Adrenal gland (tissue), 5 donors: ENCODE measurements around the gene SMIM28.

Experiments used
- CTCF ChIP-seq, 6 experiments: fragments of 450-650 bp in 4 of 6; fragments of 200-600 bp in 2 of 6; sonication (generic) in 1 of 6; IDR thresholded peaks; 1 replicate in 5 of 6; 2 replicates in 1 of 6; pipeline versions ENCODE4 v1.5.1 to v1.8.0; 2016 to 2021; ENCODE audit warnings: antibody characterized with exemption in 6 of 6, mild to moderate bottlenecking in 2 of 6, moderate library complexity in 1 of 6
- POLR2A ChIP-seq, 2 donors: fragments of 450-650 bp; IDR thresholded peaks; one replicate each; pipeline ENCODE4 v1.6.1; 2017; ENCODE audit warnings: antibody characterized with exemption in 2 of 2, mild to moderate bottlenecking in 2 of 2, moderate library complexity in 1 of 2
- donor health status: DM: no; HTN: no; CAD: no.

GRCh38 chr6:138330763-138331162, 46.9 kb upstream of the SMIM28 start:
- TF ChIP-seq CTCF (IDR thresholded peaks at IDR 0.05): no peak
- TF ChIP-seq POLR2A (IDR thresholded peaks at IDR 0.05): no peak
